Liver (tissue), 9 donors: ENCODE data around the gene THRB. TPM values are rescaled to one million over a fixed set of nuclear protein-coding genes. Genes with fewer than 3 reads are reported as not detected.

Source experiments
- DNase-seq: peaks from one replicate; pipeline ENCODE4 v3.0.0-alpha.2; 2017; ENCODE audit warnings: low spot score
- H3K27ac ChIP-seq, 2 donors: one replicate each; pipeline ENCODE4 v1.7.0; 2013; ENCODE audit warnings: inconsistent platforms in 2 of 2, low read length in 2 of 2, control low read depth in 1 of 2, low read depth in 1 of 2, mild to moderate bottlenecking in 1 of 2
- H3K27me3 ChIP-seq, 4 donors: one replicate each; pipeline versions ENCODE4 v1.6.1 to v1.7.0; 2013; ENCODE audit warnings: low read length in 3 of 4, inconsistent platforms in 1 of 4, mild to moderate bottlenecking in 1 of 4, moderate library complexity in 1 of 4; ENCODE audit not compliant: control insufficient read depth in 4 of 4, insufficient read depth in 4 of 4
- H3K36me3 ChIP-seq, 4 donors: one replicate each; pipeline versions ENCODE4 v1.6.1 to v1.7.0; 2013; ENCODE audit warnings: low read length in 3 of 4, mild to moderate bottlenecking in 3 of 4, low read depth in 1 of 4, moderate library complexity in 1 of 4; ENCODE audit not compliant: control insufficient read depth in 4 of 4, insufficient read depth in 3 of 4
- H3K4me1 ChIP-seq, 4 donors: one replicate each; pipeline versions ENCODE4 v1.6.1 to v1.7.0; 2013; ENCODE audit warnings: low read length in 3 of 4, mild to moderate bottlenecking in 3 of 4, moderate library complexity in 1 of 4; ENCODE audit not compliant: control insufficient read depth in 4 of 4, insufficient read depth in 4 of 4
- H3K4me3 ChIP-seq, 3 donors: one replicate each; pipeline versions ENCODE4 v1.6.1 to v1.7.0; 2013; ENCODE audit warnings: low read length in 3 of 3, control low read depth in 1 of 3, low read depth in 1 of 3, mild to moderate bottlenecking in 1 of 3
- H3K9ac ChIP-seq, 2 donors: one replicate each; pipeline ENCODE4 v1.7.0; 2013; ENCODE audit warnings: low read length in 2 of 2, mild to moderate bottlenecking in 2 of 2, moderate library complexity in 2 of 2, control low read depth in 1 of 2, low read depth in 1 of 2
- H3K9me3 ChIP-seq, 4 donors: one replicate each; pipeline versions ENCODE4 v1.6.1 to v1.7.0; 2013; ENCODE audit warnings: low read length in 3 of 4; ENCODE audit not compliant: control insufficient read depth in 4 of 4
- ATF3 ChIP-seq: IDR thresholded peaks from 2 replicates; pipeline ENCODE4 v1.6.1; 2016; ENCODE audit warnings: antibody characterized with exemption
- EGR1 ChIP-seq, 2 donors: IDR thresholded peaks; 2 replicates each; pipeline ENCODE4 v1.6.1; 2016 to 2018; ENCODE audit warnings: antibody characterized with exemption in 2 of 2, low read depth in 2 of 2
- FOXA1 ChIP-seq: IDR thresholded peaks from 2 replicates; pipeline ENCODE4 v1.6.1; 2016; ENCODE audit warnings: antibody characterized with exemption
- FOXA2 ChIP-seq: IDR thresholded peaks from 2 replicates; pipeline ENCODE4 v1.6.1; 2016; ENCODE audit warnings: antibody characterized with exemption
- GABPA ChIP-seq, 2 donors: IDR thresholded peaks in 1 of 2; conservative IDR thresholded peaks in 1 of 2; 2 replicates each; pipeline ENCODE4 v1.6.1; 2016; ENCODE audit warnings: antibody characterized with exemption in 2 of 2, mild to moderate bottlenecking in 1 of 2, moderate library complexity in 1 of 2
- HNF4G ChIP-seq: IDR thresholded peaks from 2 replicates; pipeline ENCODE4 v1.6.1; 2016; ENCODE audit warnings: antibody characterized with exemption
- JUND ChIP-seq, 2 donors: IDR thresholded peaks; 2 replicates each; pipeline ENCODE4 v1.6.1; 2016; ENCODE audit warnings: antibody characterized with exemption in 2 of 2
- MAX ChIP-seq: IDR thresholded peaks from 2 replicates; pipeline ENCODE4 v1.6.1; 2016; ENCODE audit warnings: antibody characterized with exemption
- NR2F2 ChIP-seq: IDR thresholded peaks from 2 replicates; pipeline ENCODE4 v1.6.1; 2016; ENCODE audit warnings: antibody characterized with exemption
- RAD21 ChIP-seq, 2 donors: IDR thresholded peaks; 2 replicates each; pipeline ENCODE4 v1.6.1; 2016; ENCODE audit warnings: antibody characterized with exemption in 2 of 2, mild to moderate bottlenecking in 2 of 2
- REST ChIP-seq: IDR thresholded peaks from 2 replicates; pipeline ENCODE4 v1.6.1; 2016; ENCODE audit warnings: antibody characterized with exemption, mild to moderate bottlenecking
- RXRA ChIP-seq, 2 donors: IDR thresholded peaks; 2 replicates each; pipeline ENCODE4 v1.6.1; 2017 to 2018; ENCODE audit warnings: antibody characterized with exemption in 2 of 2, mild to moderate bottlenecking in 1 of 2
- SP1 ChIP-seq: IDR thresholded peaks from 2 replicates; pipeline ENCODE4 v1.6.1; 2018; ENCODE audit warnings: antibody characterized with exemption, mild to moderate bottlenecking
- TAF1 ChIP-seq: conservative IDR thresholded peaks from 2 replicates; pipeline ENCODE4 v1.6.1; 2016; ENCODE audit warnings: antibody characterized with exemption, mild to moderate bottlenecking
- YY1 ChIP-seq: IDR thresholded peaks from 2 replicates; pipeline ENCODE4 v1.6.1; 2016; ENCODE audit warnings: antibody characterized with exemption, mild to moderate bottlenecking
- WGBS: extraction: QIAGEN DNeasy Blood & Tissue Kit; methylation state at CpG from one replicate; pipeline ENCODE4 v1.1.7; 2013; 5-methylcytosine and 5-hydroxymethylcytosine counted together
- polyA plus RNA-seq, 2 donors: library from polyadenylated mRNA; stranded (reverse) in 1 of 2; unstranded in 1 of 2; fragments of 200-250 nt in 1 of 2; fragments of >200 nt in 1 of 2; fragmentation: Nextera tagmentation in 1 of 2; extraction: Ambion mirVana in 1 of 2; gene quantifications; one replicate each; pipeline versions ENCODE4 v1.2.1 to v1.2.3, GENCODE V29; 2013 to 2015
- total RNA-seq, 2 donors: library from RNA; depleted of rRNA; stranded (reverse); fragments of >200 nt; gene quantifications; one replicate each; pipeline ENCODE4 v1.2.3, GENCODE V29; 2014
- TF ChIP-seq, protein P1 (sequence below): fragments of 150-350 bp; IDR thresholded peaks from 2 replicates; pipeline ENCODE4 v1.5.1; 2017; ENCODE audit warnings: improper control_type of control experiment, low read depth, low read length; ENCODE audit not compliant: missing input control
- donor health status: healthy.
- donor health status: healthy.
- donor health status: healthy.
- donor health status: healthy.
- donor health status: healthy.

THRB gene
- total and polyA plus RNA-seq, 4 donors, result 5.9 to 23.9 (median 9.3) TPM

DNA sequence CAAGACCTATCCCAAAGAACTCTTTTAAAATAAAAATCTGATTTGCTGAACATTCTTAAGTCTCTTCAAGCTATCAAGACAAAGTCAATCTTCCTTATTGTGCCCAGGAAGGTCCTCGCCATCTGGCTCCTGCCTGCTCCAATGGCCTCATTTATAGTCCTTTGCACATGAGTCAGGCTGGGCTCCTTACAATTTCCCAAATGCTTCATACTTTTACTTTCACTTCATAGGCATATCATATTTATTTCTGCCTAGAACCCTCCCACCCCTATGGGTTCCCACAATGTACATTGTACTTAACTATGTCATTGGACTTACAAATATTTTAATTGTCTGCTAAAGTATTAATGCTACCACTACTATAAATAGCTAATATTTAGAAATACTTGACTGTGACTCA lies 9.1 kb downstream of the THRB start (continued):
- TF ChIP-seq REST (no peak), FOXA1 (no peak), GABPA (IDR thresholded peaks at IDR 0.05 in 1 of 2, conservative IDR thresholded peaks at IDR 0.05 in 1 of 2) (no peak)

DNA sequence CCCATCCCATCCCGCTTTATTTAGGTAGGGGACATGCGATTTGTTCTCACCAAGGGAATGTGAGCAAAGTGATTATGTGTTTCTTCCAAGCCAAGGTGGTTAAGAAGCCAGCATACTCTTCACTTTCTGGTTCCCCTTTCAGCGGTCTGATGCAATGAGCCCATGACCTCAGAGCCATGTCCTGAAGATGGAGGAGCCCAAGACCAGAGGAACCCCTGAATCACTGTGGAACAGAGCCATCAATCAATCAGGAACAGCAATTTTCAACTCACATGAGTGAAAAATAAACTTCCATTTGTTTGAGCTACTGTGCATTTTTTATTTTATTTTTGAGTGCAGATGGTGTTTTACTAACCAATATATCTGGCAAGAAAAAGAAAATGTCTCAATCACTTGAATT lies 10.8 kb downstream of the THRB start:
- H3K9me3 ChIP-seq, result no peaks in the 10 kb centered on the region
- H3K4me1 ChIP-seq, result peaks cover 3 to 40% (median 19%) of the 10 kb centered on the region in 4 donors
- no peak overlapping the region for H3K4me3 ChIP-seq
- no peak for DNase-seq
- no peak overlapping the region for H3K9ac ChIP-seq
- H3K27me3 ChIP-seq, result no peaks in the 10 kb centered on the region
- H3K36me3 ChIP-seq, result peaks cover 0 to 3% (median 0%) of the 10 kb centered on the region in 4 donors
- H3K27ac ChIP-seq, result peak overlapping the region in 1 of 2 donors; percentile 4
- TF ChIP-seq EGR1 (IDR thresholded peaks at IDR 0.05; ENCODE audit: low read depth in 2 of 2) (no peak), JUND (IDR thresholded peaks at IDR 0.05) (no peak), GABPA (IDR thresholded peaks at IDR 0.05 in 1 of 2, conservative IDR thresholded peaks at IDR 0.05 in 1 of 2) (no peak), TAF1 (no peak), FOXA2 (no peak), REST (no peak), RAD21 (IDR thresholded peaks at IDR 0.05) (peak in 1 of 2 donors; percentile 4)
- WGBS, result 90% methylated on average over 3 of the region's 3 CpGs

GRCh38 chr3:24482096-24482705 lies 12.4 kb downstream of the THRB start:
- 94% methylated on average over 3 of the region's 3 CpGs for WGBS
- Histone ChIP-seq H3K36me3 (peaks cover 0 to 3% (median 0%) of the 10 kb centered on the region in 4 donors), H3K4me3 (no peak overlapping the region)
- TF ChIP-seq FOXA1, result no peak
- no peak for TF ChIP-seq MAX
- no peak for TF ChIP-seq HNF4G
- no peak for TF ChIP-seq YY1
- no peak for TF ChIP-seq REST
- no peak for TF ChIP-seq ATF3
- TF ChIP-seq, protein P1, sequence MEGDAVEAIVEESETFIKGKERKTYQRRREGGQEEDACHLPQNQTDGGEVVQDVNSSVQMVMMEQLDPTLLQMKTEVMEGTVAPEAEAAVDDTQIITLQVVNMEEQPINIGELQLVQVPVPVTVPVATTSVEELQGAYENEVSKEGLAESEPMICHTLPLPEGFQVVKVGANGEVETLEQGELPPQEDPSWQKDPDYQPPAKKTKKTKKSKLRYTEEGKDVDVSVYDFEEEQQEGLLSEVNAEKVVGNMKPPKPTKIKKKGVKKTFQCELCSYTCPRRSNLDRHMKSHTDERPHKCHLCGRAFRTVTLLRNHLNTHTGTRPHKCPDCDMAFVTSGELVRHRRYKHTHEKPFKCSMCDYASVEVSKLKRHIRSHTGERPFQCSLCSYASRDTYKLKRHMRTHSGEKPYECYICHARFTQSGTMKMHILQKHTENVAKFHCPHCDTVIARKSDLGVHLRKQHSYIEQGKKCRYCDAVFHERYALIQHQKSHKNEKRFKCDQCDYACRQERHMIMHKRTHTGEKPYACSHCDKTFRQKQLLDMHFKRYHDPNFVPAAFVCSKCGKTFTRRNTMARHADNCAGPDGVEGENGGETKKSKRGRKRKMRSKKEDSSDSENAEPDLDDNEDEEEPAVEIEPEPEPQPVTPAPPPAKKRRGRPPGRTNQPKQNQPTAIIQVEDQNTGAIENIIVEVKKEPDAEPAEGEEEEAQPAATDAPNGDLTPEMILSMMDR, result no peak
- TF ChIP-seq SP1, result no peak
- TF ChIP-seq TAF1, result no peak
- no peak for TF ChIP-seq GABPA (IDR thresholded peaks at IDR 0.05 in 1 of 2, conservative IDR thresholded peaks at IDR 0.05 in 1 of 2)
- TF ChIP-seq NR2F2, result no peak
- TF ChIP-seq EGR1 (IDR thresholded peaks at IDR 0.05; ENCODE audit: low read depth in 2 of 2), result no peak
- no peak for TF ChIP-seq RXRA (IDR thresholded peaks at IDR 0.05)

More at GRCh38 chr3:24482096-24482705, 12.4 kb downstream of the THRB start:
- Histone ChIP-seq H3K27ac (peak overlapping the region in 1 of 2 donors; percentile 1), H3K4me1 (peaks cover 5 to 29% (median 25%) of the 10 kb centered on the region in 4 donors), H3K9me3 (no peaks in the 10 kb centered on the region), H3K27me3 (no peaks in the 10 kb centered on the region), H3K9ac (no peak overlapping the region)
- DNase-seq, result no peak
